Measurements from ENCODE around the gene FBXW11. TPM values are rescaled to one million over a fixed set of nuclear protein-coding genes. Genes with fewer than 3 reads are reported as not detected.

FBXW11 gene
- total and polyA plus RNA-seq, 8 donors, result 6.0 to 43.8 (median 25.0) TPM

GRCh38 chr5:171855798-171856763 is 150.4 kb downstream of the FBXW11 start:
- intact Hi-C loops (cut with DNase I), result no loop called here
- H3K9me3 ChIP-seq, result no peaks in the 10 kb centered on the region
- FAIRE-seq (no peak), ATAC-seq (no peak), DNase-seq (no peak)
- no peak overlapping the region for H3K27ac ChIP-seq
- no peaks in the 10 kb centered on the region for H3K36me3 ChIP-seq
- no peak for TF ChIP-seq CTCF (IDR thresholded peaks at IDR 0.05)
- WGBS, 2 donors, result 88 to 90% methylated on average over 17 of the region's 17 CpGs
- H3K4me3 ChIP-seq, result no peak overlapping the region
- no peaks in the 10 kb centered on the region for H3K27me3 ChIP-seq
- H3K4me1 ChIP-seq, result no peaks in the 10 kb centered on the region

- Histone ChIP-seq H3K9me3 (no peaks in the 10 kb centered on the region), H3K27ac (no peak overlapping the region), H3K4me1 (no peaks in the 10 kb centered on the region), H3K4me3 (no peak overlapping the region), H3K36me3 (no peaks in the 10 kb centered on the region), H3K27me3 (no peaks in the 10 kb centered on the region)
- intact Hi-C loops (cut with DNase I), result no loop called here
- WGBS, 2 donors, result 94 to 96% methylated on average over 3 of the region's 3 CpGs
- DNase-seq (no peak), ATAC-seq (no peak), FAIRE-seq (no peak)
- no peak for TF ChIP-seq CTCF (IDR thresholded peaks at IDR 0.05)
Observed at GRCh38 chr5:171855265-171855664, 151.2 kb downstream of the FBXW11 start.

GRCh38 chr5:171852255-171852681 is 154.2 kb downstream of the FBXW11 start:
- H3K9me3 ChIP-seq, result no peaks in the 10 kb centered on the region
- H3K27ac ChIP-seq, result no peak overlapping the region
- no peak for DNase-seq
- no peaks in the 10 kb centered on the region for H3K27me3 ChIP-seq
- H3K4me1 ChIP-seq, result no peaks in the 10 kb centered on the region
- TF ChIP-seq CTCF (IDR thresholded peaks at IDR 0.05), result no peak
- intact Hi-C loops (cut with DNase I), result no loop called here
- FAIRE-seq, result no peak
- no peaks in the 10 kb centered on the region for H3K36me3 ChIP-seq
- no peak overlapping the region for H3K4me3 ChIP-seq
- 93 to 96% methylated on average over 8 of the region's 8 CpGs for WGBS, 2 donors
- no peak for ATAC-seq

- Histone ChIP-seq H3K27ac (no peak overlapping the region), H3K36me3 (no peaks in the 10 kb centered on the region), H3K9me3 (no peaks in the 10 kb centered on the region), H3K27me3 (no peaks in the 10 kb centered on the region), H3K4me3 (no peak overlapping the region), H3K4me1 (no peaks in the 10 kb centered on the region)
- DNase-seq, result no peak
- ATAC-seq, result no peak
- intact Hi-C loops (cut with DNase I), result no loop called here
- no peak for FAIRE-seq
- 42 to 48% methylated on average over 1 of the region's 1 CpG for WGBS, 2 donors
- no peak for TF ChIP-seq CTCF (IDR thresholded peaks at IDR 0.05)
Observed at GRCh38 chr5:171851251-171851650, 155.2 kb downstream of the FBXW11 start.
